CD4-positive, alpha-beta T cell treated with Interferon alpha-2 for 1 hour (primary cell): ENCODE data around the gene ID1.
"Not testable (repeated sequence)": the region's sequence is repeated elsewhere in the genome, so short reads cannot be mapped to it uniquely, and the experiment has no call there.

Experiments used
- DNase-seq, 2 donors: peaks; one replicate each; pipeline ENCODE4 v3.0.0-alpha.2; 2020 to 2022

The ID1 gene

GRCh38 chr20:31602779-31603441, 2.2 kb upstream of the ID1 start:
- DNase-seq: peak; percentile 22 to 53

DNA sequence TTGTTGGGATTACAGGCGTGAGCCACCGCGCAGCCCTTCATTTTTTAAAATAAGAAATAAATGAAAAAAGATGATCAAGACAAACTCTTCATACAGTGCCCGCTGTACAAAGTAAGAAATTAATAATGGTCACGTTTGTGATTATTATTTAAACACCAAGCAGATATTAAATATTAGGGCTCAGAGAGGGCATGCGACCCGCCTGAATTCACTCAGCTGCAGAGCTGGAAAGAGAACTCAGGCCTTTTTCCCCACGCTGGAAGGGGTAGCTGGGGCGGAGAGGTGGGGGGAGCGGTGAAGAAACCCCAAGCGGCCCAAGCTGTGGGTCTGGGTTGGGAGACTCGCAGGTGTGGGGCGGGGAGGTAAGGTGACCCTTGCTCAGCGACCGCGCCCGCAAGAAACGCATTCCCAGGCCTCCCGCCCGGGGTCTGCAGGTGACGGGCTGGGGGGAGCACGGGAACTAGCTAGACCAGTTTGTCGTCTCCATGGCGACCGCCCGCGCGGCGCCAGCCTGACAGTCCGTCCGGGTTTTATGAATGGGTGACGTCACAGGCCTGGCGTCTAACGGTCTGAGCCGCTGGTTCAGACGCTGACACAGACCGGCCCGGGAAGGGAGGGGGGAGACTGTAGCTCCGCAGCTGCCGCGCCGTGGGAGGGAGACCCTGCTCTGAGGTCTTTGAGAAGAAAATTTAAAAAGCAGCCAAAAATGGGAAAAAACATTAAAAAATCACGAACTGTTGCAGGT, 1.1 kb upstream of the ID1 start:
- peak; percentile 83 to 89 for DNase-seq

- no peak for DNase-seq
Observed at GRCh38 chr20:31604567-31605030, 490 bp upstream of the ID1 start.

DNA sequence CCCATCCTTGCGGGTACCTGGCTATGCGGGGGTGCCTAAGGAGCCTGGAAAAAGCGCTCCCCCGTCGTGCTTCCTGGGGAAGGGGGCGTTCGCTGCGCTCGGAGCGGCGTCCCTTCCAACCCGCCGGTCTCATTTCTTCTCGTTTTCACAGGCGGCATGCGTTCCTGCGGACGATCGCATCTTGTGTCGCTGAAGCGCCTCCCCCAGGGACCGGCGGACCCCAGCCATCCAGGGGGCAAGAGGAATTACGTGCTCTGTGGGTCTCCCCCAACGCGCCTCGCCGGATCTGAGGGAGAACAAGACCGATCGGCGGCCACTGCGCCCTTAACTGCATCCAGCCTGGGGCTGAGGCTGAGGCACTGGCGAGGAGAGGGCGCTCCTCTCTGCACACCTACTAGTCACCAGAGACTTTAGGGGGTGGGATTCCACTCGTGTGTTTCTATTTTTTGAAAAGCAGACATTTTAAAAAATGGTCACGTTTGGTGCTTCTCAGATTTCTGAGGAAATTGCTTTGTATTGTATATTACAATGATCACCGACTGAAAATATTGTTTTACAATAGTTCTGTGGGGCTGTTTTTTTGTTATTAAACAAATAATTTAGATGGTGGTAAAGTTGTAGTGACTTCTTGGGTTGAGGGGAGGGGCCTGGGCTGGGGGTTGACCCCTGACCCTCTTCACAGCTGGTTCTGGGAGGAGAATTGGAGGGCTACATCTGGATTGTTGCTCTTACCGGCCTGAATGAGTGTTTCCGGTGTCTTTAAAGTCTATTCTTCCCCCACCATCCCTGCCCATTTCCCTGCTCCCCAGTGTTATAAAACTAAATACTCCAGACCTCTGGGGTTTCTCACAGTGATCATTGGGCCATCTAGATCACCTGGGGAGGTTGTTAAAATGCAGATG, 1.1 kb downstream of the ID1 start:
- DNase-seq: peak in 1 of 2 donors; percentile 12

DNA sequence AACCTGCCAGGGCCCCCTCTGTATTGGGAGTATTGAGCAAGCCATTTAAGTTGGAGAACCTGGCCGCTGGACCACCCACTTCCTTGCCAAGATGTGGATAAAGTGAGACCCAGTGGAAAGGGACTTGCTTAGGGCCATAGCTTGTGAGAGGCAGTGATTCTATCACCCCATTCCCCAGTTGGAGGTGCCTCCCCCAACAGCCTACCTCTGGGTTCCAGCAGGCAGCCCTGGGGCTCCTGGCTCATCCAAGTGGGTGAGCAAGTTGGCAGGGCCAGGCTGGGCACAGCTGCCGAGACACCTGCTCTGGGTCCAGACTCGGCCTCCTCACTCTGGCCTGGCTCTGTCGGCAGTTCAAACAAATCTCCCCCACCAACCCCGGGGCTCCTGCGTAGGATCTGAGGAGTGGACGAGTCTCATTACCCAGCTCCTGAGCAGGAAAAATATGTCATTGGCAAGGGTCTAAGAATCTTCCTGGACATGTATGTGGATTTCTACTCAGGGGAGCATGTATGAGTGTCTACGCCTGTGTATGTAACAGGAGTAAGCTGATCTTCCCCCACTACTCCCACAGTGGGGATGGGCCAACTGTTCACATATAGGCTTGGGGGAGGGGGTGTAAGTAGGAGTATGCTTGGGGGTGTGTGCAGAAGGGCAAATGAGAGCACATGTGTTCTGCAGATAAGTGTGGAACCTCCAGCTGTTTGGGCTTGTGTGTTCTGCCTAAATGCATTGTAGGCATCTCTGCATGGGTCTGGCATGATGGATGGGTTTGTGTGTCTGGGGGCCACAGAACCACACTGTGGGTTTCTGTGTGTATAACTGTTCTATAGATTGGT, 1.9 kb downstream of the ID1 start:
- no peak for DNase-seq

- no peak for DNase-seq
Observed at GRCh38 chr20:31607640-31608250, 2.7 kb downstream of the ID1 start.

GRCh38 chr20:31608251-31608945, 3.3 kb downstream of the ID1 start:
- DNase-seq: no peak

- not testable (repeated sequence) for DNase-seq
Observed at GRCh38 chr20:31612271-31612640, 7.2 kb downstream of the ID1 start.

- no peak for DNase-seq
Observed at GRCh38 chr20:31615416-31615815, 10.3 kb downstream of the ID1 start.

- DNase-seq: peak in 1 of 2 donors; percentile 57
Observed at GRCh38 chr20:31617432-31618104, 12.5 kb downstream of the ID1 start.

DNA sequence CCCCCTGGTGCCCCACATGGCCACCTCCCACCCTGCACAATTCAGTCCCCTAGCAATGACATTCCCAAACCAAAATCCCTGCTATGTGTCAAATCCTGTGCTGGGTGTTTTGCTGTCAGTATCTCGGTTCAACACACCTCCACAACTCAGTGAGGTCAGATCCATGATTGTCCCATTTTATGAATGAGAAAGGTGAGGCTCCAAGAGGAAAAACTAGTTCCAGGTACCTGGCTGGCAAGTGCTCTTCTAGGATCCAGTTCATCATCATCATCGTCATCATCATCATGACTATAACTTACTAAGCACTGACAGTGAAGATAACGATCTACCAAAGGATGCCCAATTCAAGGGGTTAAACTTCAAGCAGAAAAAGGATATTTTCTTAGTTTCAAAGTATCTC, 15.2 kb downstream of the ID1 start:
- DNase-seq: no peak

- DNase-seq: not testable (repeated sequence)
Observed at GRCh38 chr20:31623123-31623505, 18.0 kb downstream of the ID1 start.

- DNase-seq: not testable (repeated sequence)
Observed at GRCh38 chr20:31626534-31626933, 21.4 kb downstream of the ID1 start.

GRCh38 chr20:31628057-31628456, 23.0 kb downstream of the ID1 start:
- not testable (repeated sequence) for DNase-seq

DNA sequence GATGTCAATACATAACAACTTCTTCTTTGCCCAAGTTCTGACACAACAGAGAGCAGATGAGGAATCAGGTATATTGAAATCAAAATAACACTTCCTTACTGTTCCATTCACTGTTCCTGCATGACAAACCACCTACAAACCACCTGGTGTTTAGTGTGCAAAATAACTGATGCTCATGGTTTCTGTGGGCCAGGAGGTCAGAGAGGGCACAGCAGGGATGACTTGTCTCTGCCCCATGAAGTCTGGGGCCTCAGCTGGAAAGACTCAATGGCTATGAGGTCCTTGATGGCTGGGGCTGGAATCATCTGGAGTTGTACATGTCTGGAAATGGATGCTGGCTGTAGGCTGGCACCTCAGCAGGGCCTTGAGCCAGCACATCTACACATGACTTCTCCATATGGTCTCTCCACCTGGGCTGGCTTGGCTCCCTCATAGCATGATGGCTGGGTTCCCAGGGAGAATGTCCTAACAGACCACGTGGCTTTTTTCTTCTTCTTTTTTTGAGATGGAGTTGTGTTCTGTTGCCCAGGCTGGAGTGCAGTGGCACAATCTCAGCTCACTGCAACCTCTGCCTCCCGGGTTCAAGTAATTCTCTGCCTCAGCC, 25.2 kb downstream of the ID1 start:
- no peak for DNase-seq

DNA sequence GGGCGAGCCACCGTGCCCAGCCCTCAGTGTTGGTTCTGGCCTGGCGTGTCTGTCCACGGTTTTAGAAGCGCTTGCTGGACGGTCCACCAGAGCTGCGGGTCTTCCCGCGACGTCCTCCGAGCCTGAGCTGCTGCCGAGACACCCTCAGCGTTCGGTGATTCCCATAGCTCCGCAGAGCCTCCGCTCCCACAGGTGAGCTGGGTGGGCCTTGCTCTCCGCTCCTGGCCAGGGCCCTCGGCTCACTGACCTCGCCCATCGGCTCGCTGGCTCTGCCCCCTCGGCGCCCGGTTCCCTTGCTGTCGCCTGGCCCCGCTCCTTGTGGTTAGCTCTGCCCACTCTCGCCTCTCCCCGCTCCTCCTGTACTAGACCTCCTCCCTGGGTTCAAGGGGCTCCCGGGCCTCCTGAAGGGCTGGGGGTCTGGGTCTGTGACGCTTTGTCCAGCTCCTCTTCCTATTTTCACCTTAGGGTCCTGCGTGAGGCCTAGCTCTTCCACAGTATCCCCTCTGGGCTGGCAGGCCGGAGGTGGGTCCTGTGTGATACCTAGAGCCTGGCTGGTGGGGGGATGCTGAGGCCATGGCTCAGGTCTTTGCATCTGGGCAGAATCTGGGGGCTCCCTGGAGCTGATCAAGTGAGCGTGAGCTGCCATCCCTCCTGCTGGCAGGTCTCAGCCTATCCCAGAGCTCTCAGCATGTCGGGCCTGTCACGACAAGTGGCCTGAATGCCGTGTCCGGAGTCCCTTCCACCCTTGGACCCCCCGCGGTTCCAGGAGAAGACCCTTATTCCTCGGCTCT, 27.7 kb downstream of the ID1 start:
- no peak for DNase-seq

GRCh38 chr20:31633339-31633914, 28.3 kb downstream of the ID1 start:
- no peak for DNase-seq

DNA sequence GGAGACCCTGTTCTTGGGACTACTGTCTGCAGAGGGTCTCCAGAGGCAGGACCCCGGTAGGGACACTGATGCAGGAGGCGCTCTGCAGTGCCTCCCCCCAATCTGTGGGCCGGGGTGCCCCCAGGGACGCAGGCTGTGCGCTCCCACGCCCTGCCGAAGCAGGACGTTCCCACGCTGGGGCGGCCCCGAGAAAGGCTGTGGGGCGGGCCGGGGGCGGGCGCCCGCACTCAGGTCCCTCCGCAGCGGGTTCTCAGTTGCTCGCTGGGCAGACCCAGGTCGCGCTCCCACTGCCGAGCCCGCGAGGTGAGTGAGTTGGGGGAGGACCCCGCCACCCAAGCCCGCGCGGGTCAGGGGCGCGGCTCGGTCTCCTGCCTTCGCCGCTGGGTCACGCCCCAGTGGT, 32.6 kb downstream of the ID1 start, which contains the start of gene COX4I2:
Gene COX4I2, plus strand, starts transcription at position 253 of the 400 bp plus-strand sequence. CDS start 1,106 bp downstream, outside the sequence.
- DNase-seq: no peak

DNA sequence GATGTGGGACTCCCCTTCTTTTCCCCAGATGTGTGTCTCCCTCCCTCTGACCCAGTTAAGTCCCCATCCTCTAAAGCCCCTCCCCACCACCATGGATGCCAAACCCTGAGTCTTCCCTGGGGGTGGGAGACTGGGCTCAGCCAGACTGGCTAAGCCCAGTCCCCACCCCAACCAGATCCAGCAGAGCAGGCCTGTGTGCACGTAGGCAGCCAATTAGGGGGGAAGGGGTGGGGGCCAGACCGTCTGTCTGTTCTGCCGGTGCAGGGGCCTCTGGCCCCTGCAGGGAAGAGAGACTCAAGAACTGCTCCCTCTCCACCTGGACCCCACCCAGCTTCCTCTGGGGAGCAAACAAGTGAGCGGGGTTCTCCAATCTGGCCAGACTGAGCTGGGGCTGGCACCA, 33.2 kb downstream of the ID1 start:
- DNase-seq: no peak
